ENCODE data around the gene DMRTC2.

DMRTC2 gene

DNA sequence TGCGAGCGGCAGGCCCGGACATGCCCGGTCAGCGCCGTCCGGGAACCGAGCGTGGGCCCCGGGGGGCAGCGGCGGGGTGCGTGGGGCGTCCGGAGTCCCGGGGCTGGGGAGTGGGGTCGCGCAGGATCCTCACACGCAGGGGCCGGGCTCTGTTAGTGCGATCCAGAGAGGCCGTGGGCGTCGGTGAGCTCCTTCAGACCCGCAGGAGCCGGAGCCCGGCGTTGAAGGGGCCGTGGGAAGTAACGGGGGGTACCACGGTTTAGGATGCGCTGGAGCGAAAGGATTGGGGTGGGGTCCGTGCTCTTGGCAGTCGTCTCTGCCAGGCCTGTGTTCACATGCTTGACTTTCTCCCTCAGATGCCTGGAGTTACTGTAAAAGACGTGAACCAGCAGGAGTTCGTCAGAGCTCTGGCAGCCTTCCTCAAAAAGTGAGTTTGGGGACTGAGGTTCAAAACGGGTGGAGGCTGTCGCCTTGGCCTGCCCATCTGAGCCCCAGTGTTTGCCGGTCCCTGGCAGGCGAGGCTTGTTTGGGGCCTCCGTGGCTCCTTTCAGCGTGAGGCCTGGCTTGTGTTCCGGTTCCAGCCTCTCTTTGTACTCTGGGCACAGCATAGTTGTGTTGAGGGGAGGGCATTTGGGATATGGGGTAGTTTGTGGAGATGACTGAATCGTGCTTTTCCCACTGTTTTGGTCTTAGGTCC is 15.7 kb downstream of the DMRTC2 start:
- Histone ChIP-seq H3K36me3 (ENCODE audit: low read length) (peaks cover 37% of the 10 kb centered on the region), H3K9me3 (ENCODE audit: insufficient read depth, low read length) (no peaks in the 10 kb centered on the region), H3K79me2 (ENCODE audit: insufficient read depth, low read length) (peaks cover 55% of the 10 kb centered on the region), H3K9ac (ENCODE audit: low read length) (peak overlapping the region; percentile 97), H3K27ac (ENCODE audit: low read depth, low read length) (peak overlapping the region; percentile 84), H3K9me2 (replicated peaks; ENCODE audit: insufficient read depth, low read length) (no peaks in the 10 kb centered on the region), H3K4me2 (ENCODE audit: low read depth, low read length, poor library complexity, severe bottlenecking) (peak overlapping the region; percentile 66), H4K20me1 (ENCODE audit: low read depth, low read length) (peaks cover 30% of the 10 kb centered on the region; the same call in 1 of the 2 replicates), H3K27me3 (ENCODE audit: low read length) (no peaks in the 10 kb centered on the region), H3K4me3 (ENCODE audit: insufficient read depth, low read length, poor library complexity, severe bottlenecking) (peak overlapping the region; percentile 82), H2AFZ (ENCODE audit: low read depth, low read length, severe bottlenecking) (no peak overlapping the region), H3F3A (ENCODE audit: insufficient read depth) (peaks cover 45% of the 10 kb centered on the region; the same call in 1 of the 2 replicates)
- no peak for TF ChIP-seq EZH2phosphoT487 (conservative IDR thresholded peaks at IDR 0.05; ENCODE audit: low read length)
- TF ChIP-seq, protein P1, sequence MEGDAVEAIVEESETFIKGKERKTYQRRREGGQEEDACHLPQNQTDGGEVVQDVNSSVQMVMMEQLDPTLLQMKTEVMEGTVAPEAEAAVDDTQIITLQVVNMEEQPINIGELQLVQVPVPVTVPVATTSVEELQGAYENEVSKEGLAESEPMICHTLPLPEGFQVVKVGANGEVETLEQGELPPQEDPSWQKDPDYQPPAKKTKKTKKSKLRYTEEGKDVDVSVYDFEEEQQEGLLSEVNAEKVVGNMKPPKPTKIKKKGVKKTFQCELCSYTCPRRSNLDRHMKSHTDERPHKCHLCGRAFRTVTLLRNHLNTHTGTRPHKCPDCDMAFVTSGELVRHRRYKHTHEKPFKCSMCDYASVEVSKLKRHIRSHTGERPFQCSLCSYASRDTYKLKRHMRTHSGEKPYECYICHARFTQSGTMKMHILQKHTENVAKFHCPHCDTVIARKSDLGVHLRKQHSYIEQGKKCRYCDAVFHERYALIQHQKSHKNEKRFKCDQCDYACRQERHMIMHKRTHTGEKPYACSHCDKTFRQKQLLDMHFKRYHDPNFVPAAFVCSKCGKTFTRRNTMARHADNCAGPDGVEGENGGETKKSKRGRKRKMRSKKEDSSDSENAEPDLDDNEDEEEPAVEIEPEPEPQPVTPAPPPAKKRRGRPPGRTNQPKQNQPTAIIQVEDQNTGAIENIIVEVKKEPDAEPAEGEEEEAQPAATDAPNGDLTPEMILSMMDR (IDR thresholded peaks at IDR 0.05; ENCODE audit: insufficient read depth, low read length, poor library complexity, severe bottlenecking) = no peak

DNA sequence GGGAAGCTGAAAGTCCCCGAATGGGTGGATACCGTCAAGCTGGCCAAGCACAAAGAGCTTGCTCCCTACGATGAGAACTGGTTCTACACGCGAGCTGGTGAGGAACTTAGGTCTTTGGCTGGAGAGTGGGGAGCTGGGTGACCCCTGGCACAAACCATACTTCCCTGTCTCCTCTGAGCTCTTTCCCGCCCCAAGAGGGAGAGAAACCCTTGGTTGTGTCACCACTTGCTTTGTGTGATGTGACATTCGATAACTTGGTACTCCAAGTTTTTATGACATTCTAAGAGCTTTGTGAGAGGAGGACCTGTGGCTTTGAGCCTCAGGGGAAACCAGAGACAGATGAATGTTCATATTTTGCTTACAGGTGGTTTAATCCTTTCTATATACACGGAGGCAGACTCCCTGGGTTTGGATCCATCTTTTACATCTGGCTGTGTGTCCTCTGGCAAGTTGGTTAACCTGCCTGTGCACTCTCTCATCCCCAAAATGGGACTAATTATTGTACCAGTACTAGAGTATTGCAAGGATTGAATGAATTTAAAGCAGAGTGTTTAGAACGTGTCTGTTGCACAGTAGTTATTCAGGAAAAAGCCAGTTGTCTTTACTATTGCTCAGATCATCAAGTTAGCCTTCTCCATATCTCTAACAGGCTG is 16.4 kb downstream of the DMRTC2 start:
- H3F3A ChIP-seq (ENCODE audit: insufficient read depth) = peaks cover 49% of the 10 kb centered on the region
- peaks cover 37% of the 10 kb centered on the region for H3K36me3 ChIP-seq (ENCODE audit: low read length)
- H3K79me2 ChIP-seq (ENCODE audit: insufficient read depth, low read length) = peaks cover 59% of the 10 kb centered on the region
- peak overlapping the region; percentile 82 for H3K4me3 ChIP-seq (ENCODE audit: insufficient read depth, low read length, poor library complexity, severe bottlenecking)
- H3K4me2 ChIP-seq (ENCODE audit: low read depth, low read length, poor library complexity, severe bottlenecking) = peak overlapping the region; percentile 66
- no peaks in the 10 kb centered on the region for H3K9me3 ChIP-seq (ENCODE audit: insufficient read depth, low read length)
- no peak overlapping the region for H2AFZ ChIP-seq (ENCODE audit: low read depth, low read length, severe bottlenecking)
- peak overlapping the region; percentile 97 for H3K9ac ChIP-seq (ENCODE audit: low read length)
- no peaks in the 10 kb centered on the region for H3K9me2 ChIP-seq (replicated peaks; ENCODE audit: insufficient read depth, low read length)
- H4K20me1 ChIP-seq (ENCODE audit: low read depth, low read length) = peaks cover 30% of the 10 kb centered on the region; the same call in 1 of the 2 replicates
- no peak for TF ChIP-seq EZH2phosphoT487 (conservative IDR thresholded peaks at IDR 0.05; ENCODE audit: low read length)
- TF ChIP-seq, protein P1 (IDR thresholded peaks at IDR 0.05; ENCODE audit: insufficient read depth, low read length, poor library complexity, severe bottlenecking) = no peak
- peak overlapping the region; percentile 84 for H3K27ac ChIP-seq (ENCODE audit: low read depth, low read length)
- no peaks in the 10 kb centered on the region for H3K27me3 ChIP-seq (ENCODE audit: low read length)

DNA sequence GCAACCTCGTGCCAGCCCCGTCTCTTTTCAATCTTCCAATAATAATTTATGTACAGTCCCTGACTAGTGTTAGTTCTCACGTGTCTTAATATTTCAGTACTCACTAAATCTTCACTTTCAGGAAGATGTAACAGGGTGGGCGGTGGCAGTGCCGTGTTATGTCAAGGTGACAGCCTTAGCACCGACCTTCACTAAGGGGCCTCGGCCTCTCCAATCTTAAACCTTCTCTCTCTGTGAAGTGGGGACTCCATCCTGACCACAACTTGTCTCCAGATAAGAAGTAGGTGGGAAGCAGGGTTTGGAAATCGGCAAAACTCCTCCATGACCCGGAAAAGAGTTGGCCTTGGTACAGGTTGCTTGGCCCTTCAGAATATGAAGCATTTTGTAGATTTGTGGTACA is 17.0 kb downstream of the DMRTC2 start:
- no peak for TF ChIP-seq EZH2phosphoT487 (conservative IDR thresholded peaks at IDR 0.05; ENCODE audit: low read length)
- TF ChIP-seq, protein P1 (IDR thresholded peaks at IDR 0.05; ENCODE audit: insufficient read depth, low read length, poor library complexity, severe bottlenecking) = no peak
- Histone ChIP-seq H3K4me2 (ENCODE audit: low read depth, low read length, poor library complexity, severe bottlenecking) (peak overlapping the region; percentile 66), H2AFZ (ENCODE audit: low read depth, low read length, severe bottlenecking) (no peak overlapping the region), H3K27me3 (ENCODE audit: low read length) (no peaks in the 10 kb centered on the region), H3K4me3 (ENCODE audit: insufficient read depth, low read length, poor library complexity, severe bottlenecking) (peak overlapping the region; percentile 82), H3K9ac (ENCODE audit: low read length) (peak overlapping the region; percentile 97), H3K9me2 (replicated peaks; ENCODE audit: insufficient read depth, low read length) (no peaks in the 10 kb centered on the region), H3K79me2 (ENCODE audit: insufficient read depth, low read length) (peaks cover 65% of the 10 kb centered on the region), H4K20me1 (ENCODE audit: low read depth, low read length) (peaks cover 30% of the 10 kb centered on the region; the same call in 1 of the 2 replicates), H3K27ac (ENCODE audit: low read depth, low read length) (peak overlapping the region; percentile 84), H3K9me3 (ENCODE audit: insufficient read depth, low read length) (no peaks in the 10 kb centered on the region), H3F3A (ENCODE audit: insufficient read depth) (peaks cover 55% of the 10 kb centered on the region), H3K36me3 (ENCODE audit: low read length) (peaks cover 37% of the 10 kb centered on the region)

Data from SU-DHL-6 (cell line).